ENCODE measurements around the gene CLDN22. TPM values are rescaled to one million over a fixed set of nuclear protein-coding genes. Genes with fewer than 3 reads are reported as not detected.

The CLDN22 gene
- total RNA-seq, 1 donor, result under 0.01 TPM

GRCh38 chr4:183287309-183287659 lies 32.8 kb downstream of the CLDN22 start:
- TF ChIP-seq, protein P1, sequence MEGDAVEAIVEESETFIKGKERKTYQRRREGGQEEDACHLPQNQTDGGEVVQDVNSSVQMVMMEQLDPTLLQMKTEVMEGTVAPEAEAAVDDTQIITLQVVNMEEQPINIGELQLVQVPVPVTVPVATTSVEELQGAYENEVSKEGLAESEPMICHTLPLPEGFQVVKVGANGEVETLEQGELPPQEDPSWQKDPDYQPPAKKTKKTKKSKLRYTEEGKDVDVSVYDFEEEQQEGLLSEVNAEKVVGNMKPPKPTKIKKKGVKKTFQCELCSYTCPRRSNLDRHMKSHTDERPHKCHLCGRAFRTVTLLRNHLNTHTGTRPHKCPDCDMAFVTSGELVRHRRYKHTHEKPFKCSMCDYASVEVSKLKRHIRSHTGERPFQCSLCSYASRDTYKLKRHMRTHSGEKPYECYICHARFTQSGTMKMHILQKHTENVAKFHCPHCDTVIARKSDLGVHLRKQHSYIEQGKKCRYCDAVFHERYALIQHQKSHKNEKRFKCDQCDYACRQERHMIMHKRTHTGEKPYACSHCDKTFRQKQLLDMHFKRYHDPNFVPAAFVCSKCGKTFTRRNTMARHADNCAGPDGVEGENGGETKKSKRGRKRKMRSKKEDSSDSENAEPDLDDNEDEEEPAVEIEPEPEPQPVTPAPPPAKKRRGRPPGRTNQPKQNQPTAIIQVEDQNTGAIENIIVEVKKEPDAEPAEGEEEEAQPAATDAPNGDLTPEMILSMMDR (IDR thresholded peaks at IDR 0.05; ENCODE audit: insufficient read depth, low read length), result no peak
- no peak for DNase-seq (ENCODE audit: low read depth)

DNA sequence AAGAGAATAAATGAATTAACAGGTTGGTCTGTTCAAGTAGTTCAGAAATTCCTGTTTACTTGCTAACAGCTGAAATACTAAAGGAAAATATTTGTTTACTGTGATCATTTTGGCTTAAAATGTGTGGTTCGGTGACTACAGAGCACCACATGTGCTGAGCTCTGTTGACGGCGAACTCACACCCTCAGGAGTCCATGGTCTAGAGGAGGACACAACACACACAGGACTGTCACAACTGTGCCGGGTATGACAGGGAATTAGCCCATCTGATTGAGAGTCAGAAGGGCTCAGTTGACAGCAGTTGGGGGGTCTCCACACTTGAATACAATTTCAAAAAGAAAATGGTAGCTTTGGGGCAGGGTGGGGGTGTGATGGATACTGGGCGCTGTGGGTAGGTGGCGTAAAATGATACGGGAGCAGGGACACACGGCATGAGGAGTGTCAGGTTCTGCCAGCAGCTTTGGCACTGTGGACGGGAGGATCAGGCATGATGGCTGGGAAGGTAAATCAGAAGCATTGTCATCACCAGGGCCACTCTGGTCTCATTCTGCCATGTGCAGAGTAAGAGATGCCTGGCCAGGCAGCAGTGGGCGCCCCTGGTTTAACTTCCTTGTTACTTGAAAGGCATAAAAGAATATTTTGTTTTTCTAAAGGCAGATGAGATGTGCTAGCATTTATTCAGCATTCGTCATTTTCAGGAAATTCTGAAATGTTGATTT lies 33.3 kb downstream of the CLDN22 start:
- TF ChIP-seq, protein P1 (IDR thresholded peaks at IDR 0.05; ENCODE audit: insufficient read depth, low read length), result no peak
- no peak for DNase-seq (ENCODE audit: low read depth)

More at GRCh38 chr4:183287309-183287659, 32.8 kb downstream of the CLDN22 start:
- no peak overlapping the region for H3K4me3 ChIP-seq (ENCODE audit: low read depth, low read length)

GRCh38 chr4:183285886-183286285 lies 34.2 kb downstream of the CLDN22 start:
- TF ChIP-seq, protein P1 (IDR thresholded peaks at IDR 0.05; ENCODE audit: insufficient read depth, low read length), result no peak

More for the DNA sequence above, 33.3 kb downstream of the CLDN22 start:
- H3K4me3 ChIP-seq (ENCODE audit: low read depth, low read length), result no peak overlapping the region

GRCh38 chr4:183284965-183285364 lies 35.1 kb downstream of the CLDN22 start:
- TF ChIP-seq, protein P1 (IDR thresholded peaks at IDR 0.05; ENCODE audit: insufficient read depth, low read length), result no peak
- DNase-seq (ENCODE audit: low read depth), result peak; percentile 47
- no peak overlapping the region for H3K4me3 ChIP-seq (ENCODE audit: low read depth, low read length)

More at GRCh38 chr4:183285886-183286285, 34.2 kb downstream of the CLDN22 start:
- no peak overlapping the region for H3K4me3 ChIP-seq (ENCODE audit: low read depth, low read length)
- DNase-seq (ENCODE audit: low read depth), result no peak

GRCh38 chr4:183284258-183284785 lies 35.8 kb downstream of the CLDN22 start:
- H3K4me3 ChIP-seq (ENCODE audit: low read depth, low read length), result no peak overlapping the region
- DNase-seq (ENCODE audit: low read depth), result no peak
- TF ChIP-seq, protein P1 (IDR thresholded peaks at IDR 0.05; ENCODE audit: insufficient read depth, low read length), result no peak

GRCh38 chr4:183276106-183276505 lies 44.0 kb downstream of the CLDN22 start:
- DNase-seq (ENCODE audit: low read depth), result no peak
- TF ChIP-seq, protein P1 (IDR thresholded peaks at IDR 0.05; ENCODE audit: insufficient read depth, low read length), result no peak
- no peak overlapping the region for H3K4me3 ChIP-seq (ENCODE audit: low read depth, low read length)

All from fibroblast of the aortic adventitia (primary cell).